Dermis microvascular lymphatic vessel endothelial cell (primary cell): ENCODE results near the gene TREM2. TPM values are rescaled to one million over a fixed set of nuclear protein-coding genes. Genes with fewer than 3 reads are reported as not detected.
"Not testable (repeated sequence)": the region's sequence is repeated elsewhere in the genome, so short reads cannot be mapped to it uniquely, and the experiment has no call there.

ENCODE experiments used
- DNase-seq, 2 donors: peaks; one replicate each; pipeline versions ENCODE4 v3.0.0 to v3.0.0-alpha.2; 2010; ENCODE audit warnings: low read depth in 2 of 2
- total RNA-seq: library from RNA; depleted of rRNA; stranded (reverse); fragments of >200 nt; gene quantifications from 2 replicates; pipeline ENCODE4 v1.2.1, GENCODE V29; 2014

TREM2 gene
- total RNA-seq, 1 donor from 2014 or later = not detected

GRCh38 chr6:41155132-41155805 lies 7.6 kb downstream of the TREM2 start:
- no peak for DNase-seq

- no peak for DNase-seq
Observed at GRCh38 chr6:41153992-41154625, 8.8 kb downstream of the TREM2 start, which contains the start of gene TREML1. TSS of gene TREML1 (minus strand) at chr6:41154347. CDS start at chr6:41154288, 59 bp downstream.

GRCh38 chr6:41153451-41153850 lies 9.5 kb downstream of the TREM2 start:
- no peak for DNase-seq

GRCh38 chr6:41150671-41151070 lies 12.2 kb downstream of the TREM2 start:
- no peak for DNase-seq

- DNase-seq = no peak
Observed at GRCh38 chr6:41147917-41148316, 15.0 kb downstream of the TREM2 start.

- DNase-seq = no peak
Observed at GRCh38 chr6:41136911-41137310, 26.0 kb downstream of the TREM2 start.

- DNase-seq = no peak
Observed at GRCh38 chr6:41135062-41135832, 27.7 kb downstream of the TREM2 start.

GRCh38 chr6:41132254-41132653 lies 30.7 kb downstream of the TREM2 start:
- no peak for DNase-seq

- no peak for DNase-seq
Observed at GRCh38 chr6:41125282-41125681, 37.6 kb downstream of the TREM2 start.

- DNase-seq = no peak
Observed at GRCh38 chr6:41122918-41123317, 40.0 kb downstream of the TREM2 start.

- no peak for DNase-seq
Observed at GRCh38 chr6:41122373-41122772, 40.5 kb downstream of the TREM2 start.

GRCh38 chr6:41120058-41120457 lies 42.9 kb downstream of the TREM2 start:
- no peak for DNase-seq

GRCh38 chr6:41119508-41119907 lies 43.4 kb downstream of the TREM2 start:
- no peak for DNase-seq

- not testable (repeated sequence) for DNase-seq
Observed at GRCh38 chr6:41115027-41115426, 47.9 kb downstream of the TREM2 start.

- no peak for DNase-seq
Observed at GRCh38 chr6:41111017-41111416, 51.9 kb downstream of the TREM2 start.

Other genes starting within 250 kb of the TREM2 start
- under 0.01 and 0.13 TPM in 2 replicates for gene UNC5CL, start 123.9 kb downstream of the TREM2 start, total RNA-seq
- not detected in 2 replicates for gene TSPO2, start 120.6 kb downstream of the TREM2 start, total RNA-seq
- not detected in 2 replicates for gene APOBEC2, start 109.9 kb downstream of the TREM2 start, total RNA-seq
- gene OARD1, start 90.8 kb downstream of the TREM2 start, total RNA-seq = 6.7 and 7.6 TPM in 2 replicates
- 12.6 and 20.7 TPM in 2 replicates for gene NFYA, start 90.1 kb downstream of the TREM2 start, total RNA-seq
- not detected in 2 replicates for gene TREML1, start 8.8 kb downstream of the TREM2 start, total RNA-seq
- gene TREML2, start 38.0 kb upstream of the TREM2 start, total RNA-seq = not detected in 2 replicates
- not detected in 2 replicates for gene TREML4, start 65.2 kb upstream of the TREM2 start, total RNA-seq
- gene TREM1, start 123.6 kb upstream of the TREM2 start, total RNA-seq = 0.13 TPM in 1 of 2 replicates, not detected in the other
- not detected in 2 replicates for gene NCR2, start 172.5 kb upstream of the TREM2 start, total RNA-seq